Activated B cell treated with CpG ODN at 0.5 μM for 24 hours (primary cell): ENCODE results near the gene GPR107. TPM values are rescaled to one million over a fixed set of nuclear protein-coding genes. Genes with fewer than 3 reads are reported as not detected.

ENCODE experiments used
- ATAC-seq: fragments of 200-7000 bp; cut with Tn5 transposase; one replicate; pipeline ENCODE4 v1.10.0; 2021; ENCODE audit warnings: low read depth, mild to moderate bottlenecking, moderate library complexity
- CTCF ChIA-PET: fragments of 350-600 bp; sonication (Branson Sonifier 250); formaldehyde crosslinking; loops from one replicate; lab custom pipeline; 2021; ENCODE audit warnings: antibody characterized with exemption; lab: Charles Lee
- POLR2A ChIA-PET: fragments of 350-600 bp; sonication (Branson Sonifier 250); formaldehyde crosslinking; loops from one replicate; lab custom pipeline; 2021; ENCODE audit warnings: antibody characterized with exemption; lab: Charles Lee
- DNase-seq: peaks from one replicate; pipeline ENCODE4 v3.0.0; 2022
- H3K27ac Mint-ChIP-seq: one replicate; pipeline ENCODE4 v1.8.0; 2020; ENCODE audit warnings: mixed read lengths
- H3K27me3 Mint-ChIP-seq: one replicate; pipeline ENCODE4 v1.8.0; 2021; ENCODE audit warnings: mixed read lengths
- H3K36me3 Mint-ChIP-seq: one replicate; pipeline ENCODE4 v1.8.0; 2021; ENCODE audit warnings: low read depth, mixed read lengths
- H3K4me1 Mint-ChIP-seq: one replicate; pipeline ENCODE4 v1.8.0; 2021; ENCODE audit warnings: mixed read lengths
- H3K4me3 Mint-ChIP-seq: one replicate; pipeline ENCODE4 v1.8.0; 2020; ENCODE audit warnings: mild to moderate bottlenecking, mixed read lengths
- H3K9me3 Mint-ChIP-seq: one replicate; pipeline ENCODE4 v1.8.0; 2020; ENCODE audit warnings: mixed read lengths
- CTCF ChIP-seq: fragments of 200-600 bp; IDR thresholded peaks from one replicate; pipeline ENCODE4 v1.8.0; 2022; ENCODE audit warnings: antibody characterized with exemption, mild to moderate bottlenecking
- intact Hi-C: fragments of 100-400 bp; cut with micrococcal nuclease; formaldehyde crosslinking; loops from one replicate; pipeline ENCODE4 v1.15.1; 2024
- total RNA-seq: library from RNA; stranded (reverse); gene quantifications from 2 replicates; pipeline ENCODE4 v1.2.3, GENCODE V29; 2022

GPR107 gene
- total RNA-seq, 1 donor from 2014 or later, result 19.6 TPM

GRCh38 chr9:130027533-130028365 is 26.0 kb upstream of the GPR107 start:
- CTCF ChIA-PET, result no interaction called here
- peak overlapping the region; percentile 77 for H3K4me3 Mint-ChIP-seq
- H3K27ac Mint-ChIP-seq, result peak overlapping the region; percentile 98
- peaks cover 64% of the 10 kb centered on the region for H3K36me3 Mint-ChIP-seq
- H3K4me1 Mint-ChIP-seq, result peaks cover 100% of the 10 kb centered on the region
- POLR2A ChIA-PET, result interaction anchor here (0.9 to 27.3 kb wide), 7 partner anchors 6 to 139 kb away, joined by 3 to 1209 read pairs (median 27); partner anchors contain the start of genes FNBP1 and GPR107
- DNase-seq (no peak), ATAC-seq (no peak)
- H3K27me3 Mint-ChIP-seq, result no peaks in the 10 kb centered on the region
- intact Hi-C loops, result loop anchor here (1.0 to 10.0 kb wide), 2 partner anchors 11 to 1697 kb away; no protein-coding TSS in a partner anchor
- no peaks in the 10 kb centered on the region for H3K9me3 Mint-ChIP-seq
- TF ChIP-seq CTCF, result no peak

GRCh38 chr9:130028493-130029222 is 25.0 kb upstream of the GPR107 start:
- CTCF ChIA-PET, result no interaction called here
- intact Hi-C loops, result loop anchor here (10.0 kb wide), 1 partner anchor 1696 kb away; no protein-coding TSS in a partner anchor
- POLR2A ChIA-PET, result interaction anchor here (0.6 to 27.3 kb wide), 8 partner anchors 5 to 140 kb away, joined by 3 to 1209 read pairs (median 7); partner anchors contain the start of genes FNBP1 and GPR107
- peak overlapping the region; percentile 98 for H3K27ac Mint-ChIP-seq
- H3K4me1 Mint-ChIP-seq, result peaks cover 99% of the 10 kb centered on the region
- no peak for TF ChIP-seq CTCF
- peak overlapping the region; percentile 77 for H3K4me3 Mint-ChIP-seq
- DNase-seq (no peak), ATAC-seq (no peak)
- peaks cover 65% of the 10 kb centered on the region for H3K36me3 Mint-ChIP-seq
- no peaks in the 10 kb centered on the region for H3K9me3 Mint-ChIP-seq
- H3K27me3 Mint-ChIP-seq, result no peaks in the 10 kb centered on the region

GRCh38 chr9:130029223-130029973 is 24.3 kb upstream of the GPR107 start:
- ChIA-PET POLR2A (interaction anchor here (0.6 to 27.3 kb wide), 7 partner anchors 5 to 140 kb away, joined by 3 to 1209 read pairs (median 8); partner anchors contain the start of genes FNBP1 and GPR107), CTCF (no interaction called here)
- DNase-seq (no peak), ATAC-seq (peak; percentile 10)
- Mint-ChIP-seq H3K36me3 (peaks cover 60% of the 10 kb centered on the region), H3K4me1 (peaks cover 98% of the 10 kb centered on the region), H3K4me3 (peak overlapping the region; percentile 77), H3K9me3 (no peaks in the 10 kb centered on the region), H3K27ac (peak overlapping the region; percentile 98), H3K27me3 (no peaks in the 10 kb centered on the region)
- intact Hi-C loops, result loop anchor here (10.0 kb wide), 1 partner anchor 1695 kb away; no protein-coding TSS in a partner anchor
- no peak for TF ChIP-seq CTCF

GRCh38 chr9:130030651-130031127 is 23.0 kb upstream of the GPR107 start:
- no peak for TF ChIP-seq CTCF
- ATAC-seq (peak; percentile 5), DNase-seq (no peak)
- no peaks in the 10 kb centered on the region for H3K9me3 Mint-ChIP-seq
- H3K36me3 Mint-ChIP-seq, result peaks cover 64% of the 10 kb centered on the region
- H3K4me1 Mint-ChIP-seq, result peaks cover 98% of the 10 kb centered on the region
- peak overlapping the region; percentile 77 for H3K4me3 Mint-ChIP-seq
- intact Hi-C loops, result no loop called here
- CTCF ChIA-PET, result interaction anchor here (1.5 kb wide), 1 partner anchor 21 kb away, joined by 3 read pairs; no protein-coding TSS in a partner anchor
- POLR2A ChIA-PET, result interaction anchor here (1.0 to 27.3 kb wide), 10 partner anchors 3 to 144 kb away, joined by 3 to 1209 read pairs (median 8); partner anchors contain the start of genes FNBP1 and GPR107
- peak overlapping the region; percentile 93 for H3K27ac Mint-ChIP-seq
- no peaks in the 10 kb centered on the region for H3K27me3 Mint-ChIP-seq
